Measurements from ENCODE around the gene NRXN3.

NRXN3 gene

DNA sequence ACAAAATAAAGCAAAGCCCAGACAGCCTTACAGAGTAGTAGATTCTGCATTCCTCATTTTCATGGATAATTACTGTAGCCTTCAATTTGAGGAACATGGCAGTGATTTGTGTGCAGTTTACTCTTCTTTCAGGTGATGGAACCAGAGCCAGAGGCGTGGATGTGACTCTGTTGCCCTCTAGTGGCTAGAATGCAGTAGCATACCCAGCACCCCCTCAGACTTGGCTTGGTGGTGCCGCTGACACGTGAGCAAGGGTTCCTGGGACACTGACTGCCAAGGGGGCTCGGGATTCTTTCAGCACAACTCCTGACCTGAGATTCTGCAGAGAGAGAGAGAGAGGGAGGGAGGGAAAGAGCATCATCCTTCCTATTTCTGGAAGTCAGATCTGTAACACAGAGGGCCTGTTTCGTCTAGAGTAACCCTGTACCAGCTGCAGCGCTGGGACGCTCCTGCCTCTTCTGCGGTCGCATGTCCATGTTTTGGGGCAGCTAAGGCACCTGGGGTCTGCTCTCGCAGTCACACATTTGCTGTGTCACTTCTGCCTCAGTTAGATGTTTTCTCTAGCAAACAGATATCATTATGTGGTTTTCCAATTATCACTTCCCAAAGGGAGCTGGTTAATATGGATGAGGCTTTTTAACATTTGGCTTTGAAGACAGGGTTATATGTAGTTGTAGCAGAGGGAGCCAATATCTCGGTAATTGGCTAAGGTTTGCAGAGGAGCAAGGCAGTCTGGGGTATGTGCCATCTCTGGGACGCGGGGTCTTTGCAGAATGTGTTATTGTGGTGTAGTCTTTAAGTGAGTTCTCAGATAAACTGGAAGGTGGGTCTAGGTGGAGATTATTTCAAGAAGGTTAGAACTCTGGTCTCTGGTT, 428.1 kb downstream of the NRXN3 start:
- TF ChIP-seq, protein P1, sequence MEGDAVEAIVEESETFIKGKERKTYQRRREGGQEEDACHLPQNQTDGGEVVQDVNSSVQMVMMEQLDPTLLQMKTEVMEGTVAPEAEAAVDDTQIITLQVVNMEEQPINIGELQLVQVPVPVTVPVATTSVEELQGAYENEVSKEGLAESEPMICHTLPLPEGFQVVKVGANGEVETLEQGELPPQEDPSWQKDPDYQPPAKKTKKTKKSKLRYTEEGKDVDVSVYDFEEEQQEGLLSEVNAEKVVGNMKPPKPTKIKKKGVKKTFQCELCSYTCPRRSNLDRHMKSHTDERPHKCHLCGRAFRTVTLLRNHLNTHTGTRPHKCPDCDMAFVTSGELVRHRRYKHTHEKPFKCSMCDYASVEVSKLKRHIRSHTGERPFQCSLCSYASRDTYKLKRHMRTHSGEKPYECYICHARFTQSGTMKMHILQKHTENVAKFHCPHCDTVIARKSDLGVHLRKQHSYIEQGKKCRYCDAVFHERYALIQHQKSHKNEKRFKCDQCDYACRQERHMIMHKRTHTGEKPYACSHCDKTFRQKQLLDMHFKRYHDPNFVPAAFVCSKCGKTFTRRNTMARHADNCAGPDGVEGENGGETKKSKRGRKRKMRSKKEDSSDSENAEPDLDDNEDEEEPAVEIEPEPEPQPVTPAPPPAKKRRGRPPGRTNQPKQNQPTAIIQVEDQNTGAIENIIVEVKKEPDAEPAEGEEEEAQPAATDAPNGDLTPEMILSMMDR (IDR thresholded peaks at IDR 0.05; ENCODE audit: insufficient read depth, low read length, poor library complexity, severe bottlenecking), result peak; percentile 98
- Histone ChIP-seq H3K27me3 (replicated peaks; ENCODE audit: control insufficient read depth, insufficient read depth, low read length) (no peaks in the 10 kb centered on the region; the same call in 1 of the 2 replicates), H3K4me3 (replicated peaks; ENCODE audit: low read depth, low read length) (no peak overlapping the region), H3K36me3 (ENCODE audit: control insufficient read depth, insufficient read depth, low read length) (no peaks in the 10 kb centered on the region)
- peak; percentile 13 for DNase-seq (ENCODE audit: extremely low read depth, insufficient read length)

DNA sequence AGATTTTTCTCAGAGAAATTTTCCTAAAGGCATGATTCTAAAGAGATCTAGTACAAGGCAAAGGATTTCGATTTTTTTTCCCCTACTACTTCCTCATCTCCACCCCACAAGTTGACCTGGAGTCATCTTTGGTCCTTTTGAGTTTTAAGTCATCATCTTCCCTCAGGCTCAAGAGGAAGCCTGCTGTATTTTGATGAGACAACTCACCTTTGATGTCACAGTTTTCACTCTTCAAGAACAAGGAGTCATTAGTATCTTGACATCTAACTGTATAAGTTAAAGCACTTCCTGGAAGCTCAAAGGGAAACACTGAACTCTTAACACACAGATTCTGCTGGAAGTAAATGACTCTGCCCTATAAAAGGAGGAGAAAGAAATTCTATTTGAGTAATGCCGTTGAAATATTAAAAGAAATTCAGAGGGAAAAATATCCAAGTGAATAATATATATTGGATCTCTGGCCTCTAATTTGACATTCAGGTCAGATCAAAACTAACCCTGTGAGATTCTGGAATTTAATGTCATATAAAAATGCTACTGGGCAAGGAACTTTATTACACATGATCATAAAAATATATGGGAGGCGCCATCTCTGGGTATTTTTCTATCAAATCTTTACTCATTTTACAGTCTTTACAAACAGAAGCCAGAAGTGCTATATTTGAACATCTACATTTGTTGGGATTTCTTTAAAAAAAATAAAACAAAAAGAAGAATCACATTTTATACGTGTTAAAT, 435.0 kb downstream of the NRXN3 start:
- no peak for DNase-seq (ENCODE audit: extremely low read depth, insufficient read length)
- Histone ChIP-seq H3K4me3 (replicated peaks; ENCODE audit: low read depth, low read length) (no peak overlapping the region), H3K36me3 (ENCODE audit: control insufficient read depth, insufficient read depth, low read length) (no peaks in the 10 kb centered on the region), H3K27me3 (replicated peaks; ENCODE audit: control insufficient read depth, insufficient read depth, low read length) (no peaks in the 10 kb centered on the region)
- TF ChIP-seq, protein P1 (IDR thresholded peaks at IDR 0.05; ENCODE audit: insufficient read depth, low read length, poor library complexity, severe bottlenecking), result no peak

DNA sequence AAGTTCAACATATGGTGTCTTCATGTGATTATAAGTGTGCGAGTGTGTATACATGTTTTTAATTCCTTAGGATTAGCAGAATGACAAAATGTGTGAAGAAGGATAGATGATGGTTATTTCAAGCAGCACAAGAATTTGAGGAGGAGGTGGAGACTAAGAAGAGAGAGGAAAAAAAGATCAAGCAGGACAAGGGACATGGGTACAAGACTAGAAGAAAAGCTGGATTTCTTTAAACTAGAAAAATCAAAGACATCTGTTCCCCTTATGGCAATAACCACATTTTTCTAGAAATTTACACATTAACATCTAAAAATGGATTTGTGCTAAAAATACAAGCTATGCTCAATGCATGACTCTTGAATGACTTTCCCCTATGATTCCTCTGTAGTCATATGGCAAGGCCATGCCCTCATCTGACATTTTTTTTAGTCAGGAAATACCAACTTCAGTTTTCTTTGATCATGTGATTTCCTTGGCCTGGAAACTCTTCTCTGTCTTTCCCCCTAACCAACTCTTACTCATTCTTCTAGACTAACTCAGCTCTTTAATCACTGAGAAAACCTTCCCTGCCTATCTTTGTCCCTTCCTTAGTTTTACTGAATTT, 435.8 kb downstream of the NRXN3 start:
- DNase-seq (ENCODE audit: extremely low read depth, insufficient read length), result no peak
- Histone ChIP-seq H3K27me3 (replicated peaks; ENCODE audit: control insufficient read depth, insufficient read depth, low read length) (no peaks in the 10 kb centered on the region), H3K36me3 (ENCODE audit: control insufficient read depth, insufficient read depth, low read length) (no peaks in the 10 kb centered on the region), H3K4me3 (replicated peaks; ENCODE audit: low read depth, low read length) (no peak overlapping the region)
- TF ChIP-seq, protein P1 (IDR thresholded peaks at IDR 0.05; ENCODE audit: insufficient read depth, low read length, poor library complexity, severe bottlenecking), result no peak

DNA sequence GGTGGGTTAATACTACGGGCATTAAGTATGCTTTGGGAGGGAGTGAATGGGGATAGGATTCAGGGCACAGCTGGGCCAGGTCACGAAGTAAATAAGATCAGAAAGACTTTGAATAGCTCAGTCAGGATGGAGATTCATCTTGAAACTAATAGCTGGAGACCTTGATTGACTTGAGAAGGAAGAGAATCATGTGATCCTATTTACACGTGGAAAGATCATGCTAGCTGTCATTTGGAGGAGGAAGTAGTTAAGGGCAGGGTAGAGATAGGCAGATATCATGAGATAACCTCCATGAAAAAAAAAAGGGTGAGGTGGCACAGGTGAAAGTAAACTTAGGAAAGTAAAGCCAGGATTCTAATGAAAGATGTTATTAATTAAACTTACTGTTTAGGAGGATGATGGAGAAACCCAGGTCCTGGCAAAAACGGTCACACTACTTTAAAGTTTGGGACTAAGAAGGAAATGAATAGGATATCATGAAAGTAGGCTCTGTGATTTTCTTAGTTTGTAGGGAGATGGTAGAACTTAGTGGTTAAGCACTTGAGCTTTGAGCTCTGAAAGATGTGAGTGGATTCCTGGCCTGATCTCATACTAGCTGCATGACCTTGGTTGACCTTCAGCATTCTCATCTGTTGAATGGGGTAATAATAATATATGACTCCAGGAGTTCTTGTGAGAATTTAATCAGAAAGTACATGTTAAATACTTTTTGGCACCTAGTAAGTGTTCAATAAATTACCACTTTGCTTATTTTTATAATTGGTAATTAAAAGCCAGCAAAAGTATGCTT, 439.0 kb downstream of the NRXN3 start:
- H3K27me3 ChIP-seq (replicated peaks; ENCODE audit: control insufficient read depth, insufficient read depth, low read length), result no peaks in the 10 kb centered on the region
- no peaks in the 10 kb centered on the region for H3K36me3 ChIP-seq (ENCODE audit: control insufficient read depth, insufficient read depth, low read length)
- TF ChIP-seq, protein P1 (IDR thresholded peaks at IDR 0.05; ENCODE audit: insufficient read depth, low read length, poor library complexity, severe bottlenecking), result no peak
- H3K4me3 ChIP-seq (replicated peaks; ENCODE audit: low read depth, low read length), result no peak overlapping the region
- DNase-seq (ENCODE audit: extremely low read depth, insufficient read length), result no peak

DNA sequence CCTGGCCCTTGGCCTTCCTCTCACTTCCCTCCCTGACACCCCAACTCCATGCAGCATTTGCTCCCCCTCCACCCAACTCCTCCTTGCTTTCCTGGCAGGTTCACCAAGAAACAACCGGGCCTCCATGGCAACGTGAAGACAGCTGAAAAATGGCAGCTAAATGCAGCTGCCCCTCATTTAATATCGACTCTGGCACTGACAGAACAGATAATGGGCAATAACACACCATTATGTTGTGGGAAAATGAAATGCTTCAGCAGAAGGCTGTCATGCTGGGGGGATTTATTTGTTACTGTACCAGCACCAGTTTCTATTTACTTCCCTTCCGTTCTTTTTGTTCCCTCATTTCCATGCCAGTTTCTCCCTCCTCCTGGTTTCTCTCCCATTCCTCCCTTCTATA, 440.8 kb downstream of the NRXN3 start:
- no peak overlapping the region for H3K4me3 ChIP-seq (replicated peaks; ENCODE audit: low read depth, low read length)
- H3K27me3 ChIP-seq (replicated peaks; ENCODE audit: control insufficient read depth, insufficient read depth, low read length), result no peaks in the 10 kb centered on the region
- DNase-seq (ENCODE audit: extremely low read depth, insufficient read length), result no peak
- TF ChIP-seq, protein P1 (IDR thresholded peaks at IDR 0.05; ENCODE audit: insufficient read depth, low read length, poor library complexity, severe bottlenecking), result no peak
- H3K36me3 ChIP-seq (ENCODE audit: control insufficient read depth, insufficient read depth, low read length), result no peaks in the 10 kb centered on the region

Data from GM06990 (cell line).